ENCODE data around the gene SLC25A26. TPM values are rescaled to one million over a fixed set of nuclear protein-coding genes. Genes with fewer than 3 reads are reported as not detected.
A peak's percentile ranks its signal among the peaks of the same experiment; 100 is the strongest.

SLC25A26 gene
- total RNA-seq, 1 donor from 2014 or later: 23.2 TPM

GRCh38 chr3:66406163-66406562 is 185.4 kb downstream of the SLC25A26 start:
- no peak for TF ChIP-seq CTCF (IDR thresholded peaks at IDR 0.05)
- ATAC-seq (ENCODE audit: low read depth): no peak
- H3K27ac Mint-ChIP-seq: no peak overlapping the region
- ChIA-PET CTCF (interaction anchor here (1.6 to 8.3 kb wide), 3 partner anchors 30 to 416 kb away, joined by 4 to 68 read pairs (median 11); no protein-coding TSS in a partner anchor), POLR2A (no interaction called here)
- no peaks in the 10 kb centered on the region for H3K9me3 Mint-ChIP-seq
- H3K4me1 Mint-ChIP-seq: no peaks in the 10 kb centered on the region
- H3K36me3 Mint-ChIP-seq (ENCODE audit: low read depth): no peaks in the 10 kb centered on the region
- H3K4me3 Mint-ChIP-seq: no peak overlapping the region
- no peak for DNase-seq
- intact Hi-C loops (cut with micrococcal nuclease): no loop called here
- no peaks in the 10 kb centered on the region for H3K27me3 Mint-ChIP-seq

- no peak for DNase-seq
- CTCF ChIA-PET: interaction anchor here (0.8 to 8.3 kb wide), 13 partner anchors 13 to 415 kb away, joined by 3 to 68 read pairs (median 5); no protein-coding TSS in a partner anchor
- no peak overlapping the region for H3K27ac Mint-ChIP-seq
- H3K27me3 Mint-ChIP-seq: no peaks in the 10 kb centered on the region
- H3K4me3 Mint-ChIP-seq: no peak overlapping the region
- TF ChIP-seq CTCF (IDR thresholded peaks at IDR 0.05): no peak
- no peak for ATAC-seq (ENCODE audit: low read depth)
- H3K36me3 Mint-ChIP-seq (ENCODE audit: low read depth): no peaks in the 10 kb centered on the region
- POLR2A ChIA-PET: interaction anchor here (0.7 to 1.5 kb wide), 2 partner anchors 24 to 530 kb away, joined by 3 to 5 read pairs; no protein-coding TSS in a partner anchor
- intact Hi-C loops (cut with micrococcal nuclease): loop anchor here (1.0 kb wide), 4 partner anchors 94 to 409 kb away; partner anchors contain the start of gene LRIG1
- H3K4me1 Mint-ChIP-seq: peaks cover 5% of the 10 kb centered on the region
- no peaks in the 10 kb centered on the region for H3K9me3 Mint-ChIP-seq
Observed at GRCh38 chr3:66406831-66407610, 186.2 kb downstream of the SLC25A26 start.

- CTCF ChIA-PET: interaction anchor here (0.8 to 8.3 kb wide), 17 partner anchors 11 to 414 kb away, joined by 3 to 68 read pairs (median 4); no protein-coding TSS in a partner anchor
- POLR2A ChIA-PET: interaction anchor here (0.7 to 1.5 kb wide), 3 partner anchors 24 to 529 kb away, joined by 3 to 5 read pairs (median 3); partner anchors contain the start of gene LRIG1
- Mint-ChIP-seq H3K4me1 (peaks cover 5% of the 10 kb centered on the region), H3K27ac (no peak overlapping the region), H3K27me3 (no peaks in the 10 kb centered on the region), H3K36me3 (ENCODE audit: low read depth) (no peaks in the 10 kb centered on the region), H3K4me3 (no peak overlapping the region), H3K9me3 (no peaks in the 10 kb centered on the region)
- intact Hi-C loops (cut with micrococcal nuclease): loop anchor here (1.0 kb wide), 4 partner anchors 94 to 409 kb away; partner anchors contain the start of gene LRIG1
- peak; percentile 24 for TF ChIP-seq CTCF (IDR thresholded peaks at IDR 0.05)
- peak; percentile 66 for DNase-seq
- ATAC-seq (ENCODE audit: low read depth): peak; percentile 93
Observed at GRCh38 chr3:66407611-66408218, 186.9 kb downstream of the SLC25A26 start.

GRCh38 chr3:66409771-66410754 is 189.3 kb downstream of the SLC25A26 start:
- Mint-ChIP-seq H3K36me3 (ENCODE audit: low read depth) (no peaks in the 10 kb centered on the region), H3K4me3 (no peak overlapping the region), H3K4me1 (peaks cover 5% of the 10 kb centered on the region), H3K27me3 (no peaks in the 10 kb centered on the region), H3K27ac (no peak overlapping the region), H3K9me3 (no peaks in the 10 kb centered on the region)
- intact Hi-C loops (cut with micrococcal nuclease): no loop called here
- no peak for TF ChIP-seq CTCF (IDR thresholded peaks at IDR 0.05)
- no peak for DNase-seq
- no peak for ATAC-seq (ENCODE audit: low read depth)
- ChIA-PET CTCF (interaction anchor here (1.0 to 8.3 kb wide), 4 partner anchors 57 to 407 kb away, joined by 3 to 68 read pairs (median 8); no protein-coding TSS in a partner anchor), POLR2A (no interaction called here)

Data from activated B cell treated with CpG ODN at 0.5 μM for 24 hours (primary cell).